ENCODE results near the gene SWI5.

The SWI5 gene

GRCh38 chr9:128309551-128309950 is 33.5 kb downstream of the SWI5 start:
- TF ChIP-seq CREB1 (IDR thresholded peaks at IDR 0.05; ENCODE audit: low read depth), result no peak

- no peak for TF ChIP-seq RAD21 (IDR thresholded peaks at IDR 0.05; ENCODE audit: low read depth)
- no peak for TF ChIP-seq ZBTB7A (IDR thresholded peaks at IDR 0.05; ENCODE audit: low read depth)
These were observed 34.4 kb downstream of the SWI5 start for GRCh38 chr9:128310461-128310860.

- TF ChIP-seq CEBPB (IDR thresholded peaks at IDR 0.05) (no peak), EP300 (IDR thresholded peaks at IDR 0.05; ENCODE audit: borderline replicate concordance) (no peak), YY1 (IDR thresholded peaks at IDR 0.05; ENCODE audit: low read depth) (no peak), USF1 (IDR thresholded peaks at IDR 0.05) (no peak), TEAD4 (IDR thresholded peaks at IDR 0.05) (no peak), EGR1 (IDR thresholded peaks at IDR 0.05) (no peak), FOXM1 (IDR thresholded peaks at IDR 0.05; ENCODE audit: borderline replicate concordance, low read depth) (no peak), ZBTB7A (IDR thresholded peaks at IDR 0.05; ENCODE audit: low read depth) (no peak), MAX (IDR thresholded peaks at IDR 0.05) (no peak)
These were observed 38.6 kb downstream of the SWI5 start for GRCh38 chr9:128314697-128315096.

- no peak for TF ChIP-seq EGR1 (IDR thresholded peaks at IDR 0.05)
- TF ChIP-seq NFIC (IDR thresholded peaks at IDR 0.05), result no peak
- no peak for TF ChIP-seq TAF1 (IDR thresholded peaks at IDR 0.05; ENCODE audit: low read depth)
- no peak for TF ChIP-seq USF1 (IDR thresholded peaks at IDR 0.05)
- TF ChIP-seq FOXM1 (IDR thresholded peaks at IDR 0.05; ENCODE audit: borderline replicate concordance, low read depth), result no peak
- TF ChIP-seq REST (IDR thresholded peaks at IDR 0.05; ENCODE audit: low read depth), result no peak
- no peak for TF ChIP-seq CREB1 (IDR thresholded peaks at IDR 0.05; ENCODE audit: low read depth)
- no peak for TF ChIP-seq TCF12 (IDR thresholded peaks at IDR 0.05; ENCODE audit: low read depth)
- no peak for TF ChIP-seq MAX (IDR thresholded peaks at IDR 0.05)
- TF ChIP-seq YY1 (IDR thresholded peaks at IDR 0.05; ENCODE audit: low read depth), result no peak
- TF ChIP-seq EP300 (IDR thresholded peaks at IDR 0.05; ENCODE audit: borderline replicate concordance), result no peak
- no peak for TF ChIP-seq CEBPB (IDR thresholded peaks at IDR 0.05)
These were observed 40.3 kb downstream of the SWI5 start for GRCh38 chr9:128316421-128316820.

- no peak for TF ChIP-seq YY1 (IDR thresholded peaks at IDR 0.05; ENCODE audit: low read depth)
- TF ChIP-seq EGR1 (IDR thresholded peaks at IDR 0.05), result no peak
- no peak for TF ChIP-seq TCF12 (IDR thresholded peaks at IDR 0.05; ENCODE audit: low read depth)
- TF ChIP-seq REST (IDR thresholded peaks at IDR 0.05; ENCODE audit: low read depth), result no peak
- no peak for TF ChIP-seq MAX (IDR thresholded peaks at IDR 0.05)
- TF ChIP-seq RAD21 (IDR thresholded peaks at IDR 0.05; ENCODE audit: low read depth), result no peak
- no peak for TF ChIP-seq CEBPB (IDR thresholded peaks at IDR 0.05)
- no peak for TF ChIP-seq NFIC (IDR thresholded peaks at IDR 0.05)
- TF ChIP-seq CREB1 (IDR thresholded peaks at IDR 0.05; ENCODE audit: low read depth), result no peak
- no peak for TF ChIP-seq EP300 (IDR thresholded peaks at IDR 0.05; ENCODE audit: borderline replicate concordance)
- TF ChIP-seq TAF1 (IDR thresholded peaks at IDR 0.05; ENCODE audit: low read depth), result no peak
- TF ChIP-seq TEAD4 (IDR thresholded peaks at IDR 0.05), result no peak
- no peak for TF ChIP-seq ZBTB7A (IDR thresholded peaks at IDR 0.05; ENCODE audit: low read depth)
- TF ChIP-seq FOXM1 (IDR thresholded peaks at IDR 0.05; ENCODE audit: borderline replicate concordance, low read depth), result no peak
- TF ChIP-seq USF1 (IDR thresholded peaks at IDR 0.05), result no peak
These were observed 41.6 kb downstream of the SWI5 start for GRCh38 chr9:128317629-128318028.

- TF ChIP-seq ZBTB7A (IDR thresholded peaks at IDR 0.05; ENCODE audit: low read depth) (no peak), CREB1 (IDR thresholded peaks at IDR 0.05; ENCODE audit: low read depth) (no peak), CEBPB (IDR thresholded peaks at IDR 0.05) (no peak), NFIC (IDR thresholded peaks at IDR 0.05) (no peak), TAF1 (IDR thresholded peaks at IDR 0.05; ENCODE audit: low read depth) (no peak), RAD21 (IDR thresholded peaks at IDR 0.05; ENCODE audit: low read depth) (no peak), EGR1 (IDR thresholded peaks at IDR 0.05) (no peak), USF1 (IDR thresholded peaks at IDR 0.05) (no peak), TCF12 (IDR thresholded peaks at IDR 0.05; ENCODE audit: low read depth) (no peak), TEAD4 (IDR thresholded peaks at IDR 0.05) (no peak), FOXM1 (IDR thresholded peaks at IDR 0.05; ENCODE audit: borderline replicate concordance, low read depth) (no peak), YY1 (IDR thresholded peaks at IDR 0.05; ENCODE audit: low read depth) (no peak), MAX (IDR thresholded peaks at IDR 0.05) (no peak), EP300 (IDR thresholded peaks at IDR 0.05; ENCODE audit: borderline replicate concordance) (no peak), REST (IDR thresholded peaks at IDR 0.05; ENCODE audit: low read depth) (no peak)
These were observed 45.3 kb downstream of the SWI5 start for GRCh38 chr9:128321343-128321742.

Measured in Ishikawa (cell line).